NCI-H446 treated with DMSO at 0.1 percent for 48 hours (cell line): ENCODE measurements around the gene TRABD2B.

Experiments used
- DNase-seq: peaks from one replicate; lab custom pipeline; 2025; lab: John Stamatoyannopoulos, UW

The TRABD2B gene

GRCh38 chr1:47725000-47725473, 272.1 kb downstream of the TRABD2B start:
- no peak for DNase-seq

- DNase-seq = no peak
These were observed 272.7 kb downstream of the TRABD2B start for GRCh38 chr1:47724432-47724999.

DNA sequence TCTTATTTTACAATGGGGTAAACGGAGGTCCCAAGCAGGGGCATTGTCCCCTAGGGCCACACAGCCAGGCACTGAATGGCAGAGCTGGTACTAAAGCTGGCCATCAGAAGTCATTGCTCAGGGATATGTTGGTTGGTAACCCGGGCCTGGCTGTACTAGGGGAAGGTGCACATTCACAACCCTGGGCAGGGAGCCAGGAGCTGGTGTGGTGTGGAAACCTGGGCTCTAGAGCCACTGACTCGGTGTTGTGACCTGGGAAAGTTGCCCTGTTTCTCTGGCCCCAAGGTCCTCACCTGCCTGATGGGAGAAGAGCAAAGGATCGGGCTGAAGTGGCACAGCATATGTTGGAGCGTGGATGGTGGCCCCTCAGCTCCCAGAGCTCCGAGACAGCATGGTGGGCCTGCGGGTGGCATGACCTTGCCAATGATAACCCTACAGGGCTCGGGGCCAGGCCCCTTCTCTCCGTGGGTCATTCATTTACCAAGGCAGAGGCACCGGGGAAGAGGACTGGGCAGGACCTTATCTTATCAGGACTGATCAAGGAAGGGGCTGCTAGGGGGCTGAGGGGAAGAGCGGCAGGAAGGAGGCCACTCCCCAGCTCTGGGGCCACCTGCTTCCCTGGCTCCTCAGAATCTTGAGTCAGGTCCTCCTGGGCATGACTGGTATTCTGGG, 274.1 kb downstream of the TRABD2B start:
- no peak for DNase-seq

DNA sequence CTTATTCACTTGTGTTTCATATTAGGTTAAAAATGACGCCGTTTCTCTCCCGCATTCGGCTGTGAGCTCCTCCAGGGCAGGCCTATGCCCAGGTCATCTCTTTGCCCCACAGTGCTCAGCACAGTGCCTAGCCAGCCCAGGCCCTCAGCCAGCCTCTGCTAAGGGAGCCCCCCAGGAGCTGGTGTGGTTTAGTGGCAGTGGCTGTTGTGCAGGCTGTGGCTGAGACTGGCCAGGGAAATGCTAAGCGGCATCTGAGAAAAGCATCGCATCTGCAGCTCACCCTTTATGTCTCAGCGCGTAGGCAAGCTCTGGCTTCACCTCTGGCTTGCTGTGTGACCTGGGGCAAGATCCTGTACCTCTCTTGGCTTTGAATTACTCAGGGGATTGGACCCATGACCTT, 275.1 kb downstream of the TRABD2B start:
- no peak for DNase-seq

- DNase-seq = no peak
These were observed 277.1 kb downstream of the TRABD2B start for GRCh38 chr1:47720111-47720510.

- DNase-seq = no peak
These were observed 279.8 kb downstream of the TRABD2B start for GRCh38 chr1:47717341-47717740.

DNA sequence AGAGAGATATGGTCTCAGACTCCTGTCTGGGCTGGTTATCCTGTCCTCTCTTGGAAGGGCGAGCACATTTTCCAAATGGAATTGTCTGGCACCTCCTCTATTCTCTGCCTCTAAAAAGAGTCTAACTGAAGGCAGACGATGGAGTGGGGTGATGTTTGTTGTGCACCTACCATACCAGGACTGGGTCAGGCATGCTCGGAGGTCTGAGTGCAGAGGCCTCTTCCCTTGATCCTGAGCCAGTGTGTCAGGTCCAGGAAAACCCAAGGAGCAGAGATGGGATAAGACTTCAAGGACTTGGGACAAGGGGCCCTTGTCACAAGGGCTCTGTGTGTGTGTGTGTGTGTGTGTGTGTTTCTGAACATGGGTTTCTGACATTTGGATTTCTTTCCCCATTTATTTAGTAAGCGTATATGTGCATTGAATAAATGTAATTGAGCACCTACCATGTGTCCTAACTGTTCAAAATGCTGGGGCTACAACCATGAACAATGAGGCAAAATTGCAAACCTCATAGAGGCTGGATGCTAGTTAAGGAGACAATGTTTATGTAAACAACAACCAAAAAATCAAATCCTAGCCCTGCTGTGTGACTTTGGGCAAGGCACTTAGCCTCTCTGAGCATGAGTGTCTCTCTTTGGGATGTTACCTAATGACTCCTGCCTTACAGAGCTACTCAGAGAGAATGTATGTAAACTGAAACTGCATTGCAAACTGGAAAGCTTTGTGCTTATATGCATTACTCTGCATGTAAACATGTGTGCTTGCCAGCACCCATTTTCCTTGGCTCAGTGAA, 283.0 kb downstream of the TRABD2B start:
- DNase-seq = no peak

GRCh38 chr1:47713333-47713953, 283.7 kb downstream of the TRABD2B start:
- no peak for DNase-seq

DNA sequence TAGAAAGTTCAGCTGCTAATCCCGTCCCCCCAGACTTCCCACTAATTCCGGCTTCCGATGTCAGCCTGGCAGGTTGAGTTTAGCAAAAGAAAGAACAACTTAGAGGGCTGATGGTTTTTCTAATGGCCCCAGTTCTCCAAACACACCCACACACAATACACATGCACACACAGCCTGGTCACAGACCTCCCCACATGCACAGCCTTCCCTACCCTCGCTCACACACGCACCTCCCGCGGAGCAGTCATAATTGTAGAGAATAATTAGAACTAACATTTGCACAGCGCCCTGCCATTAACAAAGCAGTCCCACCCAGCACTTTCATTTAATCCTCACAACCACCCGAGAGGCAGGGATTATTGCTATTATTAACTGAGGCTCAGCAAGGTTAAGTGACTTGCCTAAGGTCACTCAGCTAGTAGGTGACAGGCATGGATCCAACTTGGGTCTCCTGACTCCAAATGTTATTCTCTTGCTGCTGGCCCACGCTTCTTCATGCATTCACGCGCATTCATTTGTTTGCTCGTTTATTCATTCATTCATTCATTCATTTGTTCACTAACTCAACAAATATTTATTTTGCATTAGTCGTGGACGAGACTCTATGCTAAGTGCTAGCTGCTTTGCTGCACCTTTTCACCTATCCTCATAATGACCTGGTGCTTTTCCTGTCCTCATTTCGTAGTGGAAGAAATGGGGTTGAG, 284.4 kb downstream of the TRABD2B start:
- no peak for DNase-seq

DNA sequence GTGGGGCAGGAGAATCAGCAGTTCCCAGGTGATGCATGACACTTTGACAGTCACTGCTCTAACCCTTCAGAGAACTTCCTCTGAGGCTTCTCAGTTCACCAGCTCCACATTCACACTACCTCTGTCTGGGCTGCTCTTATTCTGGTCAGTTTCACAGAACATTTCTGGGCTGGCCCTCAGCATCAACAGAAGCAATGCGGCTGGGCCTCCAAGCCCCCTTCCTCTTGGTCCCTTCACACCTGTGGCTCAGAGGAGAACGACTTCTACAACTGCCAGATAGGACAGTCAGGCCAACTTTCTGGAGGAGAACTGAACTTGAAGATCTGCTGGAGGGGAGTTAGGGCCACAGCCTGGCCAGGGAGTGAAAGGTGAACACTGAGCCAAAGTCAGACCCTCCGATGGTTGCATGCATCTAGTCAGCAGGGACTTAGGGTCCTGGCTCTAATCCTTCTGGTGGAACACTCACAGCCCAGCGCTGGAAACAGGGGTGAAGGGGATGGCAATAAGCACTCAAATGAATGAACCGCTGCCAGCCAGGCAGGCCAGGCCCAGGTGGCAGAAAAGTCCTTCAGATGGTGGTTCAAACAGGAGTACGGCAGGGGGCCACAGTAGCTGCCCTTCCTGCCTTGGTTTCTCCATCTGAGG, 285.2 kb downstream of the TRABD2B start:
- no peak for DNase-seq

GRCh38 chr1:47711184-47711847, 285.9 kb downstream of the TRABD2B start:
- no peak for DNase-seq
